Lower leg skin (tissue), 3 donors: Measurements from ENCODE around the gene PEDS1.

Experiments used
- CTCF ChIP-seq, 3 donors: fragments of 450-650 bp; IDR thresholded peaks; one replicate each; pipeline ENCODE4 v1.5.1; 2016; ENCODE audit warnings: antibody characterized with exemption in 3 of 3, mild to moderate bottlenecking in 3 of 3, moderate library complexity in 2 of 3
- POLR2A ChIP-seq, 2 donors: fragments of 450-650 bp; IDR thresholded peaks; one replicate each; pipeline ENCODE4 v1.6.1; 2016 to 2017; ENCODE audit warnings: antibody characterized with exemption in 2 of 2, mild to moderate bottlenecking in 1 of 2, moderate library complexity in 1 of 2

DNA sequence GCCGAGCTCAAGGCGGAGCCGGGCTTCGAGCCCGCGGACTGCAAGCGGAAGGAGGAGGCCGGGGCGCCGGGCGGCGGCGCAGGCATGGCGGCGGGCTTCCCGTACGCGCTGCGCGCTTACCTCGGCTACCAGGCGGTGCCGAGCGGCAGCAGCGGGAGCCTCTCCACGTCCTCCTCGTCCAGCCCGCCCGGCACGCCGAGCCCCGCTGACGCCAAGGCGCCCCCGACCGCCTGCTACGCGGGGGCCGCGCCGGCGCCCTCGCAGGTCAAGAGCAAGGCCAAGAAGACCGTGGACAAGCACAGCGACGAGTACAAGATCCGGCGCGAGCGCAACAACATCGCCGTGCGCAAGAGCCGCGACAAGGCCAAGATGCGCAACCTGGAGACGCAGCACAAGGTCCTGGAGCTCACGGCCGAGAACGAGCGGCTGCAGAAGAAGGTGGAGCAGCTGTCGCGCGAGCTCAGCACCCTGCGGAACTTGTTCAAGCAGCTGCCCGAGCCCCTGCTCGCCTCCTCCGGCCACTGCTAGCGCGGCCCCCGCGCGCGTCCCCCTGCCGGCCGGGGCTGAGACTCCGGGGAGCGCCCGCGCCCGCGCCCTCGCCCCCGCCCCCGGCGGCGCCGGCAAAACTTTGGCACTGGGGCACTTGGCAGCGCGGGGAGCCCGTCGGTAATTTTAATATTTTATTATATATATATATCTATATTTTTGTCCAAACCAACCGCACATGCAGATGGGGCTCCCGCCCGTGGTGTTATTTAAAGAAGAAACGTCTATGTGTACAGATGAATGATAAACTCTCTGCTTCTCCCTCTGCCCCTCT is 38.2 kb upstream of the PEDS1 start:
- TF ChIP-seq CTCF (IDR thresholded peaks at IDR 0.05) (no peak), POLR2A (IDR thresholded peaks at IDR 0.05) (no peak)
